Activated CD4-positive, alpha-beta memory T cell treated with anti-CD3 and anti-CD28 coated beads, Interleukin-2, amount 10 ng/mL, durations not matched to agents 7 days and 5 days (primary cell): ENCODE results near the gene SLC2A10. TPM values are rescaled to one million over a fixed set of nuclear protein-coding genes. Genes with fewer than 3 reads are reported as not detected.
A peak's percentile ranks its signal among the peaks of the same experiment; 100 is the strongest.
"Not testable (repeated sequence)": the region's sequence is repeated elsewhere in the genome, so short reads cannot be mapped to it uniquely, and the experiment has no call there.

ENCODE experiments used
- CTCF ChIA-PET: fragments of 350-600 bp; sonication (Branson Sonifier 250); formaldehyde crosslinking; loops from one replicate; lab custom pipeline; 2021; ENCODE audit warnings: antibody characterized with exemption, inconsistent platforms; lab: Charles Lee
- POLR2A ChIA-PET: fragments of 350-600 bp; sonication (Branson Sonifier 250); formaldehyde crosslinking; loops from one replicate; lab custom pipeline; 2021; ENCODE audit warnings: antibody characterized with exemption; lab: Charles Lee
- DNase-seq: peaks from one replicate; pipeline ENCODE4 v3.0.0-alpha.2; 2020
- H3K27ac Mint-ChIP-seq: one replicate; pipeline ENCODE4 v1.8.0; 2021; ENCODE audit warnings: mild to moderate bottlenecking, mixed read lengths
- H3K27me3 Mint-ChIP-seq: one replicate; pipeline ENCODE4 v1.8.0; 2021; ENCODE audit warnings: mixed read lengths
- H3K36me3 Mint-ChIP-seq: one replicate; pipeline ENCODE4 v1.8.0; 2021; ENCODE audit warnings: low read depth, mixed read lengths
- H3K4me1 Mint-ChIP-seq: one replicate; pipeline ENCODE4 v1.8.0; 2021; ENCODE audit warnings: mixed read lengths
- H3K4me3 Mint-ChIP-seq: one replicate; pipeline ENCODE4 v1.8.0; 2021; ENCODE audit warnings: mild to moderate bottlenecking, mixed read lengths
- H3K9me3 Mint-ChIP-seq: one replicate; pipeline ENCODE4 v1.8.0; 2021; ENCODE audit warnings: mixed read lengths
- total RNA-seq, 2 experiments: library from RNA; stranded (reverse); gene quantifications; one replicate each; pipeline ENCODE4 v1.2.3, GENCODE V29; 2021

The SLC2A10 gene
- total RNA-seq, 2 experiments from 2014 or later, result not detected

- Mint-ChIP-seq H3K27me3 (peaks cover 2% of the 10 kb centered on the region), H3K4me3 (no peak overlapping the region), H3K27ac (no peak overlapping the region), H3K9me3 (peaks cover 20% of the 10 kb centered on the region), H3K36me3 (no peaks in the 10 kb centered on the region), H3K4me1 (no peaks in the 10 kb centered on the region)
- POLR2A ChIA-PET, result no interaction called here
- CTCF ChIA-PET, result no interaction called here
- DNase-seq, result no peak
These were observed 35.8 kb upstream of the SLC2A10 start for GRCh38 chr20:46673394-46674252.

GRCh38 chr20:46674253-46675083, 35.0 kb upstream of the SLC2A10 start:
- H3K4me1 Mint-ChIP-seq, result no peaks in the 10 kb centered on the region
- H3K36me3 Mint-ChIP-seq, result no peaks in the 10 kb centered on the region
- no peak overlapping the region for H3K4me3 Mint-ChIP-seq
- peaks cover 14% of the 10 kb centered on the region for H3K9me3 Mint-ChIP-seq
- H3K27ac Mint-ChIP-seq, result no peak overlapping the region
- ChIA-PET CTCF (no interaction called here), POLR2A (no interaction called here)
- H3K27me3 Mint-ChIP-seq, result peaks cover 2% of the 10 kb centered on the region
- DNase-seq, result no peak

GRCh38 chr20:46676649-46677316, 32.7 kb upstream of the SLC2A10 start:
- H3K9me3 Mint-ChIP-seq, H3K27ac Mint-ChIP-seq, H3K4me3 Mint-ChIP-seq, POLR2A ChIA-PET, CTCF ChIA-PET, H3K36me3 Mint-ChIP-seq, DNase-seq, H3K27me3 Mint-ChIP-seq, H3K4me1 Mint-ChIP-seq: not testable (repeated sequence)

- Mint-ChIP-seq H3K9me3 (peaks cover 5% of the 10 kb centered on the region), H3K27ac (no peak overlapping the region), H3K36me3 (no peaks in the 10 kb centered on the region), H3K27me3 (peaks cover 2% of the 10 kb centered on the region), H3K4me1 (peaks cover 8% of the 10 kb centered on the region), H3K4me3 (no peak overlapping the region)
- DNase-seq, result no peak
- CTCF ChIA-PET, result no interaction called here
- POLR2A ChIA-PET, result no interaction called here
These were observed 31.8 kb upstream of the SLC2A10 start for GRCh38 chr20:46677608-46678007.

GRCh38 chr20:46678516-46678915, 30.9 kb upstream of the SLC2A10 start:
- CTCF ChIA-PET, result interaction anchor here (3.1 kb wide), 1 partner anchor 159 kb away, joined by 15 read pairs; no protein-coding TSS in a partner anchor
- Mint-ChIP-seq H3K27me3 (no peaks in the 10 kb centered on the region), H3K27ac (no peak overlapping the region), H3K4me1 (peaks cover 8% of the 10 kb centered on the region), H3K9me3 (peaks cover under 1% of the 10 kb centered on the region), H3K4me3 (no peak overlapping the region), H3K36me3 (peaks cover 3% of the 10 kb centered on the region)
- DNase-seq, result no peak
- POLR2A ChIA-PET, result interaction anchor here (2.5 kb wide), 1 partner anchor 11 kb away, joined by 11 read pairs; the partner anchor contains the start of gene TP53RK

- Mint-ChIP-seq H3K27me3 (no peaks in the 10 kb centered on the region), H3K9me3 (no peaks in the 10 kb centered on the region), H3K4me1 (peaks cover 20% of the 10 kb centered on the region), H3K27ac (no peak overlapping the region), H3K36me3 (peaks cover 20% of the 10 kb centered on the region), H3K4me3 (no peak overlapping the region)
- ChIA-PET POLR2A (interaction anchor here (1.6 to 2.5 kb wide), 2 partner anchors 9 to 136 kb away, joined by 8 to 11 read pairs; partner anchors contain the start of gene TP53RK), CTCF (interaction anchor here (0.6 to 5.8 kb wide), 14 partner anchors 8 to 955 kb away, joined by 3 to 50 read pairs (median 4); partner anchors contain the start of genes TP53RK and ZNF334)
- no peak for DNase-seq
These were observed 28.8 kb upstream of the SLC2A10 start for GRCh38 chr20:46680684-46681031.

GRCh38 chr20:46681032-46681854, 28.2 kb upstream of the SLC2A10 start:
- H3K27ac Mint-ChIP-seq, result no peak overlapping the region
- POLR2A ChIA-PET, result interaction anchor here (1.6 to 2.5 kb wide), 2 partner anchors 8 to 136 kb away, joined by 8 to 11 read pairs; partner anchors contain the start of gene TP53RK
- CTCF ChIA-PET, result interaction anchor here (0.6 to 5.8 kb wide), 17 partner anchors 8 to 956 kb away, joined by 3 to 50 read pairs (median 4); partner anchors contain the start of genes TP53RK and ZNF334
- H3K9me3 Mint-ChIP-seq, result no peaks in the 10 kb centered on the region
- H3K4me1 Mint-ChIP-seq, result peaks cover 26% of the 10 kb centered on the region
- peak; percentile 74 for DNase-seq
- peaks cover 26% of the 10 kb centered on the region for H3K36me3 Mint-ChIP-seq
- no peaks in the 10 kb centered on the region for H3K27me3 Mint-ChIP-seq
- H3K4me3 Mint-ChIP-seq, result no peak overlapping the region

- H3K4me1 Mint-ChIP-seq, result peaks cover 36% of the 10 kb centered on the region
- H3K4me3 Mint-ChIP-seq, result no peak overlapping the region
- CTCF ChIA-PET, result interaction anchor here (1.1 to 5.8 kb wide), 7 partner anchors 8 to 167 kb away, joined by 3 to 50 read pairs (median 4); partner anchors contain the start of gene OCSTAMP
- no peaks in the 10 kb centered on the region for H3K27me3 Mint-ChIP-seq
- no peak overlapping the region for H3K27ac Mint-ChIP-seq
- H3K9me3 Mint-ChIP-seq, result no peaks in the 10 kb centered on the region
- H3K36me3 Mint-ChIP-seq, result peaks cover 34% of the 10 kb centered on the region
- POLR2A ChIA-PET, result interaction anchor here (1.3 kb wide), 1 partner anchor 138 kb away, joined by 3 read pairs; no protein-coding TSS in a partner anchor
- no peak for DNase-seq
These were observed 27.2 kb upstream of the SLC2A10 start for GRCh38 chr20:46682063-46682821.

- H3K4me3 Mint-ChIP-seq, result no peak overlapping the region
- no peak for DNase-seq
- no peak overlapping the region for H3K27ac Mint-ChIP-seq
- H3K27me3 Mint-ChIP-seq, result no peaks in the 10 kb centered on the region
- ChIA-PET POLR2A (interaction anchor here (1.3 kb wide), 1 partner anchor 138 kb away, joined by 3 read pairs; no protein-coding TSS in a partner anchor), CTCF (interaction anchor here (1.2 to 5.8 kb wide), 6 partner anchors 121 to 168 kb away, joined by 3 to 50 read pairs (median 4); partner anchors contain the start of gene OCSTAMP)
- H3K36me3 Mint-ChIP-seq, result peaks cover 40% of the 10 kb centered on the region
- H3K9me3 Mint-ChIP-seq, result no peaks in the 10 kb centered on the region
- peaks cover 45% of the 10 kb centered on the region for H3K4me1 Mint-ChIP-seq
These were observed 26.3 kb upstream of the SLC2A10 start for GRCh38 chr20:46683011-46683667.

GRCh38 chr20:46683668-46683938, 25.8 kb upstream of the SLC2A10 start:
- no peaks in the 10 kb centered on the region for H3K9me3 Mint-ChIP-seq
- H3K27me3 Mint-ChIP-seq, result no peaks in the 10 kb centered on the region
- H3K36me3 Mint-ChIP-seq, result peaks cover 44% of the 10 kb centered on the region
- peaks cover 48% of the 10 kb centered on the region for H3K4me1 Mint-ChIP-seq
- no peak overlapping the region for H3K27ac Mint-ChIP-seq
- H3K4me3 Mint-ChIP-seq, result no peak overlapping the region
- ChIA-PET POLR2A (interaction anchor here (1.3 kb wide), 1 partner anchor 139 kb away, joined by 3 read pairs; no protein-coding TSS in a partner anchor), CTCF (interaction anchor here (1.4 to 5.8 kb wide), 3 partner anchors 125 to 139 kb away, joined by 4 to 50 read pairs (median 4); partner anchors contain the start of gene OCSTAMP)
- DNase-seq, result no peak
